Measurements from ENCODE around the gene SLC25A18. TPM values are rescaled to one million over a fixed set of nuclear protein-coding genes. Genes with fewer than 3 reads are reported as not detected.
"Not testable (repeated sequence)": the region's sequence is repeated elsewhere in the genome, so short reads cannot be mapped to it uniquely, and the experiment has no call there.

Gene SLC25A18
- not detected for total RNA-seq

GRCh38 chr22:17562906-17563870 is at the start of gene SLC25A18:
Gene SLC25A18, plus strand, starts transcription at chr22:17563498. Its CDS starts 16,447 bp downstream, at chr22:17579945.
- no peaks in the 10 kb centered on the region for H3K36me3 Mint-ChIP-seq (ENCODE audit: insufficient read depth in 2 of 2)
- ATAC-seq (replicated peaks in 1 of 2), result no peak

DNA sequence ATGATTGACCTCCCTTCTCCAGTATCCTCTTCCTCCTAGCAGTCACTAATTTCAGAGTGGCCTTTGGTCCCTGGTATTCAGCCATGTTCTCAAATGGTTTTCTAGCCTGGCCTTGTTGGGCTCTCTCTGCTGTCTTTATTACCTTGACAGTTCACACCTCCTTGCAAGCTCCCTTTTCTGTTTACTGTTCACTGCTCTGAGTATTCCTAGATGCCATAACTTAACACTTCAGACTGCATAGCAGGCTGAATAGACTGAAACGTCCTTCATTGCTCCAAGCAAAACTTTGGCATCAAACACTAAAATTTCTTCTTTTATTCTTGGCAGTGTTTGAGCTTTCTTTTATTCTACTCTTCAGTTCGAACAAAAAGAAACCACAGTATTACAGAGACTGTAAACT is 49.7 kb upstream of the SLC25A18 start:
- ATAC-seq (replicated peaks in 1 of 2) (no peak), DNase-seq (no peak)
- H3K27me3 Mint-ChIP-seq (ENCODE audit: low read depth), result peaks cover 16% of the 10 kb centered on the region
- no peak overlapping the region for H3K4me3 Mint-ChIP-seq
- H3K4me1 Mint-ChIP-seq (ENCODE audit: low read depth), result no peaks in the 10 kb centered on the region
- H3K27ac Mint-ChIP-seq, result no peak overlapping the region
- H3K36me3 Mint-ChIP-seq (ENCODE audit: insufficient read depth in 2 of 2), result no peaks in the 10 kb centered on the region
- no peaks in the 10 kb centered on the region for H3K9me3 Mint-ChIP-seq

More at GRCh38 chr22:17562906-17563870, at the start of gene SLC25A18:
- Mint-ChIP-seq H3K9me3 (no peaks in the 10 kb centered on the region), H3K27ac (no peak within 1 kb of the TSS), H3K4me3 (no peak within 1 kb of the TSS), H3K27me3 (ENCODE audit: low read depth) (peaks cover 8% of the 10 kb centered on the region), H3K4me1 (ENCODE audit: low read depth) (no peaks in the 10 kb centered on the region)
- no peak for DNase-seq

DNA sequence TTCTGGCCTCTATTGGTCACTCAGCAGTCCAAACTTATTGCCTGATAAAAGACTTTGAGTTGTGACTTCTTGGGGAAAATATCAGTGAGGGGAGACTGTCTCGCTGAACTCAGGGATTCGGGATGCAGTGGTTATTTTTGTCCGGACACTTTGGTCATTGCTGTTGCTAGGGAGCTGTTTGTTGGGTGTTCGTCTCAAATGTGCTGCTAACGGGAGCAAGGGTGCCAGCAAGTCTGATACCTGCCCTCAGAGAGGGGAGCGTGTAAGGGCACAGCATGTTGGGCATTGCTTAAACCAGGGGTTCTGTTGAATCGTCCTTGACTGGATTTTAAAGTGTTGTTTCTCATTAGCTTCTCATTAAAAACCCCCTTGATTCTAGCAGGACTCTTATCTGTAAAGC is 49.2 kb upstream of the SLC25A18 start:
- DNase-seq (no peak), ATAC-seq (replicated peaks in 1 of 2) (no peak)
- Mint-ChIP-seq H3K4me3 (no peak overlapping the region), H3K4me1 (ENCODE audit: low read depth) (no peaks in the 10 kb centered on the region), H3K27ac (no peak overlapping the region), H3K36me3 (ENCODE audit: insufficient read depth in 2 of 2) (no peaks in the 10 kb centered on the region), H3K27me3 (ENCODE audit: low read depth) (peaks cover 17% of the 10 kb centered on the region), H3K9me3 (no peaks in the 10 kb centered on the region)

GRCh38 chr22:17518406-17518805 is 44.9 kb upstream of the SLC25A18 start:
- peaks cover 11% of the 10 kb centered on the region for H3K27me3 Mint-ChIP-seq (ENCODE audit: low read depth)
- no peaks in the 10 kb centered on the region for H3K36me3 Mint-ChIP-seq (ENCODE audit: insufficient read depth in 2 of 2)
- H3K27ac Mint-ChIP-seq, result no peak overlapping the region
- H3K4me3 Mint-ChIP-seq, result no peak overlapping the region
- DNase-seq (no peak), ATAC-seq (replicated peaks in 1 of 2) (no peak)
- H3K4me1 Mint-ChIP-seq (ENCODE audit: low read depth), result no peaks in the 10 kb centered on the region
- H3K9me3 Mint-ChIP-seq, result no peaks in the 10 kb centered on the region

DNA sequence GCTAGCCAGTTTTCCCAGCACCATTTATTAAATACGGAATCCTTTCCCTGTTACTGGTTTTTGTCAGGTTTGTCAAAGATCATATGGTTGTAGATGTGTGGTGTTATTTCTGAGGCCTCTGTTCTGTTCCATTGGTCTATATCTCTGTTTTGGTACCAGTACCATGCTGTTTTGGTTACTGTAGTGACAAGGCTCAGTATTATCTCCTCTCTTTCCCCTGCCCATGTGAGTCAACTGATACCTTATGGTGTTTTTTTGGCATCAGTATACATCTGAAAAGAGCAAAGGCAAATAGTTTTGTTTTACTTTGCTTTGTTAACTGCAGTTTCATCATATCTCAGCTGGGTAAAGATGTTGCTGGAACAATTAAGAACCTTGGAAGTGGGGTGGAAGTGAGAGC is 41.3 kb upstream of the SLC25A18 start:
- H3K27me3 Mint-ChIP-seq (ENCODE audit: low read depth), result peaks cover 23% of the 10 kb centered on the region

GRCh38 chr22:17523925-17524324 is 39.4 kb upstream of the SLC25A18 start:
- Mint-ChIP-seq H3K9me3 (no peaks in the 10 kb centered on the region), H3K27me3 (ENCODE audit: low read depth) (peaks cover 31% of the 10 kb centered on the region), H3K4me1 (ENCODE audit: low read depth) (peaks cover 4% of the 10 kb centered on the region), H3K27ac (no peak overlapping the region), H3K4me3 (no peak overlapping the region), H3K36me3 (ENCODE audit: insufficient read depth in 2 of 2) (no peaks in the 10 kb centered on the region)
- DNase-seq, result no peak
- no peak for ATAC-seq (replicated peaks in 1 of 2)

More for the DNA sequence above, 41.3 kb upstream of the SLC25A18 start:
- not testable (repeated sequence) for ATAC-seq (replicated peaks in 1 of 2); H3K4me1 Mint-ChIP-seq (ENCODE audit: low read depth); H3K36me3 Mint-ChIP-seq (ENCODE audit: insufficient read depth in 2 of 2); H3K9me3 Mint-ChIP-seq; H3K4me3 Mint-ChIP-seq; DNase-seq; H3K27ac Mint-ChIP-seq

DNA sequence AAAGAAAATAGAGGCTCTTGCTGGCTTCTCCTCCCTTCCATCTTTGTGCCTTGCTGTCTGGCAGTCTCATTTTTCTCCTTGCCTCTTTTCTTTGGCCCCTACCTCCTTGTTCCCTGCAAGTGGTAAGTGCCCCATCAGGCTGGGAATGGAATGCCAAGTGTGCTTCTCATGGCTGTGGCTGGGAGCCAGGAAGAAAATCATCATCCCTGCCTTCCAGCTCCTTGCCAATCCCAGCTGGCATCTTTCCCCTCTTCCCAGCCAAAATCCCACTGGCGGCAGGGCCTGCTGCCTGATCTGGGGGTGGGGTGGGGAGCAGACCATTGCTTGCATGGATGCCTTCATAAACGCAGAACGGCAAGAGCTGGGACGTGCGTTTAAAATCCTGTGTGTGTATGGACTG is 27.0 kb upstream of the SLC25A18 start:
- ATAC-seq (replicated peaks in 1 of 2) (no peak), DNase-seq (no peak)
- Mint-ChIP-seq H3K4me3 (no peak overlapping the region), H3K9me3 (no peaks in the 10 kb centered on the region), H3K27ac (no peak overlapping the region), H3K36me3 (ENCODE audit: insufficient read depth in 2 of 2) (no peaks in the 10 kb centered on the region), H3K4me1 (ENCODE audit: low read depth) (no peaks in the 10 kb centered on the region), H3K27me3 (ENCODE audit: low read depth) (no peaks in the 10 kb centered on the region)

DNA sequence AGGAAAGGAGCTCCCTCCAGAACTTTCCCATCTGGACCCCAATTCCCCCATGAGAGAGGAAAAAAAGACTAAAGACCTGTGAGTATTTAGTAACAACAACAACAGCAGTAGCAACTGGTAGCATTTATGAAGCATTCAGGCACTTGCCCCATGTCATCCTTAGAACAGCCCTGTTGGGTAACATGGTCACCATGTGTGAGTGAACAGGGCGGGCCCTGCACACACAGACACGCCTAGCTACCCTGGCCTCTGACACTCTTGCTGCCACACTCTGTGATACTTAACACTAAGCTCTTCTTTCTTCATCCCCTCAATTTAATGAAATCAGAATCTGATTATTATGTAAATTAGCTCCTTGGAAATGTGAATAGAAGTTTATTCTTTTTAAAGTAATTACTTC is 26.1 kb upstream of the SLC25A18 start:
- H3K9me3 Mint-ChIP-seq, result no peaks in the 10 kb centered on the region
- H3K27me3 Mint-ChIP-seq (ENCODE audit: low read depth), result no peaks in the 10 kb centered on the region
- H3K4me1 Mint-ChIP-seq (ENCODE audit: low read depth), result no peaks in the 10 kb centered on the region
- no peak for DNase-seq
- no peak overlapping the region for H3K4me3 Mint-ChIP-seq
- H3K36me3 Mint-ChIP-seq (ENCODE audit: insufficient read depth in 2 of 2), result no peaks in the 10 kb centered on the region
- H3K27ac Mint-ChIP-seq, result no peak overlapping the region
- no peak for ATAC-seq (replicated peaks in 1 of 2)

DNA sequence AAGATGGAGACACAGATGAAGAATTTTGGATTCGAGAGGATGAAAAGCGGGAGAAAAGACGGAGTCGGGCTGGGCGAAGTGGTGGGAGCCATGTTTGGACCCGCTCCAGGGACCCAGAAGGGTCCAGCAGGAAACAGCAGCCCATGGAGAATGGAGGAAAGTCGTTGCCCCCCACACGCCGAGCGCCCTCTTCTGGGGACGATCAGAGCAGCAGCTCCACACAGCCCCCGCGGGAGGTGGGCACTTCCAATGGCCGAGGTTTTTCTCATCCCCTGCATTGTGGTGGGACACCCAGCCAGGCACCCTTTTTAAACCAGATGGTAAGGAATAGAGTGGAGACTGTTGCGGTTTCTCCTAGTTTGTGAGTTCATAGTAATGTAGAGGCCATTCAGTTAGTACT is 22.8 kb upstream of the SLC25A18 start:
- DNase-seq (no peak), ATAC-seq (replicated peaks in 1 of 2) (no peak)
- H3K9me3 Mint-ChIP-seq, result no peaks in the 10 kb centered on the region
- no peaks in the 10 kb centered on the region for H3K27me3 Mint-ChIP-seq (ENCODE audit: low read depth)
- no peak overlapping the region for H3K4me3 Mint-ChIP-seq
- H3K27ac Mint-ChIP-seq, result no peak overlapping the region
- H3K36me3 Mint-ChIP-seq (ENCODE audit: insufficient read depth in 2 of 2), result no peaks in the 10 kb centered on the region
- no peaks in the 10 kb centered on the region for H3K4me1 Mint-ChIP-seq (ENCODE audit: low read depth)

GRCh38 chr22:17541476-17541875 is 21.8 kb upstream of the SLC25A18 start:
- Mint-ChIP-seq H3K27ac (no peak overlapping the region), H3K4me3 (no peak overlapping the region), H3K4me1 (ENCODE audit: low read depth) (no peaks in the 10 kb centered on the region), H3K9me3 (no peaks in the 10 kb centered on the region), H3K36me3 (ENCODE audit: insufficient read depth in 2 of 2) (no peaks in the 10 kb centered on the region), H3K27me3 (ENCODE audit: low read depth) (no peaks in the 10 kb centered on the region)
- DNase-seq, result no peak
- ATAC-seq (replicated peaks in 1 of 2), result no peak

GRCh38 chr22:17542452-17542851 is 20.8 kb upstream of the SLC25A18 start:
- DNase-seq (no peak), ATAC-seq (replicated peaks in 1 of 2) (no peak)
- no peaks in the 10 kb centered on the region for H3K9me3 Mint-ChIP-seq
- no peaks in the 10 kb centered on the region for H3K4me1 Mint-ChIP-seq (ENCODE audit: low read depth)
- no peak overlapping the region for H3K4me3 Mint-ChIP-seq
- no peaks in the 10 kb centered on the region for H3K27me3 Mint-ChIP-seq (ENCODE audit: low read depth)
- no peaks in the 10 kb centered on the region for H3K36me3 Mint-ChIP-seq (ENCODE audit: insufficient read depth in 2 of 2)
- no peak overlapping the region for H3K27ac Mint-ChIP-seq

GRCh38 chr22:17548010-17548755 is 15.1 kb upstream of the SLC25A18 start:
- ATAC-seq (replicated peaks in 1 of 2) (no peak), DNase-seq (no peak)
- Mint-ChIP-seq H3K36me3 (ENCODE audit: insufficient read depth in 2 of 2) (no peaks in the 10 kb centered on the region), H3K4me3 (no peak overlapping the region), H3K27me3 (ENCODE audit: low read depth) (no peaks in the 10 kb centered on the region), H3K27ac (no peak overlapping the region), H3K9me3 (no peaks in the 10 kb centered on the region), H3K4me1 (ENCODE audit: low read depth) (no peaks in the 10 kb centered on the region)

DNA sequence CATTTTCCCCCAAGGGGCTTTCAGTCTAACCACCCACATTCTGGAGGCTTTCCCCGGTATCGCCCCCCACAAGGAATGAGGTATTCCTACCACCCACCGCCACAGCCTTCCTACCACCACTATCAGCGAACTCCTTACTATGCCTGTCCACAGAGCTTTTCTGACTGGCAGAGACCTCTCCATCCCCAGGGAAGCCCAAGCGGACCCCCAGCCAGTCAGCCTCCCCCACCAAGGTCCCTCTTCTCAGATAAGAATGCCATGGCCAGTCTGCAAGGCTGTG is 14.6 kb upstream of the SLC25A18 start:
- no peaks in the 10 kb centered on the region for H3K27me3 Mint-ChIP-seq (ENCODE audit: low read depth)
- no peak for ATAC-seq (replicated peaks in 1 of 2)
- H3K9me3 Mint-ChIP-seq, result no peaks in the 10 kb centered on the region
- no peak overlapping the region for H3K27ac Mint-ChIP-seq
- no peaks in the 10 kb centered on the region for H3K4me1 Mint-ChIP-seq (ENCODE audit: low read depth)
- no peaks in the 10 kb centered on the region for H3K36me3 Mint-ChIP-seq (ENCODE audit: insufficient read depth in 2 of 2)
- no peak overlapping the region for H3K4me3 Mint-ChIP-seq
- DNase-seq, result no peak

Measured in activated T-cell treated with anti-CD3 and anti-CD28 coated beads, Interleukin-2, amount 50 U/mL, for 72 hours (primary cell).